OCI-LY1 (cell line): ENCODE data around the gene CTIF.

Source experiments
- CTCF ChIP-seq: fragments of 200-600 bp; sonication (generic), shearing (Covaris generic); IDR thresholded peaks from 2 replicates; pipeline ENCODE4 v1.5.1; 2017; ENCODE audit warnings: mild to moderate bottlenecking, antibody characterized with exemption, low read length, moderate library complexity, mixed read lengths
- EZH2 ChIP-seq: fragments of 200-600 bp; sonication (generic), shearing (Covaris generic); IDR thresholded peaks from 2 replicates; pipeline ENCODE4 v1.8.0; 2017; ENCODE audit warnings: borderline replicate concordance, mixed run types, mild to moderate bottlenecking, antibody characterized with exemption, low read length, moderate library complexity, mixed read lengths

GRCh38 chr18:48837676-48838075 lies 298.8 kb downstream of the CTIF start:
- TF ChIP-seq CTCF: no peak
- TF ChIP-seq EZH2: no peak
